ENCODE data around the gene DNAJC6.
A peak's percentile ranks its signal among the peaks of the same experiment; 100 is the strongest.

The DNAJC6 gene

GRCh38 chr1:65263286-65263685 is 46.1 kb upstream of the DNAJC6 start:
- Histone ChIP-seq H3K9me2 (replicated peaks; ENCODE audit: insufficient read depth, low read length) (no peaks in the 10 kb centered on the region), H3K9me3 (ENCODE audit: insufficient read depth, low read length) (no peaks in the 10 kb centered on the region), H4K20me1 (ENCODE audit: low read depth, low read length) (no peaks in the 10 kb centered on the region), H3K4me2 (ENCODE audit: low read depth, low read length, poor library complexity, severe bottlenecking) (no peak overlapping the region), H3F3A (ENCODE audit: insufficient read depth) (no peaks in the 10 kb centered on the region), H3K9ac (ENCODE audit: low read length) (no peak overlapping the region), H2AFZ (ENCODE audit: low read depth, low read length, severe bottlenecking) (no peak overlapping the region), H3K36me3 (ENCODE audit: low read length) (no peaks in the 10 kb centered on the region), H3K27ac (ENCODE audit: low read depth, low read length) (no peak overlapping the region), H3K4me3 (ENCODE audit: insufficient read depth, low read length, poor library complexity, severe bottlenecking) (no peak overlapping the region), H3K27me3 (ENCODE audit: low read length) (no peaks in the 10 kb centered on the region), H3K79me2 (ENCODE audit: insufficient read depth, low read length) (no peaks in the 10 kb centered on the region)
- TF ChIP-seq EZH2phosphoT487 (conservative IDR thresholded peaks at IDR 0.05; ENCODE audit: low read length): no peak
- TF ChIP-seq CTCF (IDR thresholded peaks at IDR 0.05; ENCODE audit: insufficient read depth, low read length, poor library complexity, severe bottlenecking): no peak

- no peaks in the 10 kb centered on the region for H3K27me3 ChIP-seq (ENCODE audit: low read length)
- H4K20me1 ChIP-seq (ENCODE audit: low read depth, low read length): no peaks in the 10 kb centered on the region
- H2AFZ ChIP-seq (ENCODE audit: low read depth, low read length, severe bottlenecking): no peak overlapping the region
- H3K9me3 ChIP-seq (ENCODE audit: insufficient read depth, low read length): no peaks in the 10 kb centered on the region
- no peak overlapping the region for H3K4me3 ChIP-seq (ENCODE audit: insufficient read depth, low read length, poor library complexity, severe bottlenecking)
- H3K9ac ChIP-seq (ENCODE audit: low read length): no peak overlapping the region
- H3K4me2 ChIP-seq (ENCODE audit: low read depth, low read length, poor library complexity, severe bottlenecking): no peak overlapping the region
- no peaks in the 10 kb centered on the region for H3K79me2 ChIP-seq (ENCODE audit: insufficient read depth, low read length)
- H3K27ac ChIP-seq (ENCODE audit: low read depth, low read length): no peak overlapping the region
- H3F3A ChIP-seq (ENCODE audit: insufficient read depth): no peaks in the 10 kb centered on the region
- H3K9me2 ChIP-seq (replicated peaks; ENCODE audit: insufficient read depth, low read length): no peaks in the 10 kb centered on the region
- TF ChIP-seq EZH2phosphoT487 (conservative IDR thresholded peaks at IDR 0.05; ENCODE audit: low read length) (no peak), CTCF (IDR thresholded peaks at IDR 0.05; ENCODE audit: insufficient read depth, low read length, poor library complexity, severe bottlenecking) (no peak)
- no peaks in the 10 kb centered on the region for H3K36me3 ChIP-seq (ENCODE audit: low read length)
Observed at GRCh38 chr1:65264197-65264929, 45.0 kb upstream of the DNAJC6 start.

GRCh38 chr1:65265296-65265650 is 44.1 kb upstream of the DNAJC6 start:
- H3K4me2 ChIP-seq (ENCODE audit: low read depth, low read length, poor library complexity, severe bottlenecking): peak overlapping the region; percentile 25
- no peaks in the 10 kb centered on the region for H3K9me3 ChIP-seq (ENCODE audit: insufficient read depth, low read length)

More at GRCh38 chr1:65265296-65265650, 44.1 kb upstream of the DNAJC6 start:
- Histone ChIP-seq H3F3A (ENCODE audit: insufficient read depth) (no peaks in the 10 kb centered on the region), H4K20me1 (ENCODE audit: low read depth, low read length) (no peaks in the 10 kb centered on the region), H3K27me3 (ENCODE audit: low read length) (no peaks in the 10 kb centered on the region), H2AFZ (ENCODE audit: low read depth, low read length, severe bottlenecking) (no peak overlapping the region), H3K36me3 (ENCODE audit: low read length) (no peaks in the 10 kb centered on the region), H3K4me3 (ENCODE audit: insufficient read depth, low read length, poor library complexity, severe bottlenecking) (no peak overlapping the region), H3K9ac (ENCODE audit: low read length) (no peak overlapping the region), H3K27ac (ENCODE audit: low read depth, low read length) (no peak overlapping the region), H3K79me2 (ENCODE audit: insufficient read depth, low read length) (no peaks in the 10 kb centered on the region), H3K9me2 (replicated peaks; ENCODE audit: insufficient read depth, low read length) (no peaks in the 10 kb centered on the region)
- no peak for TF ChIP-seq CTCF (IDR thresholded peaks at IDR 0.05; ENCODE audit: insufficient read depth, low read length, poor library complexity, severe bottlenecking)
